Parathyroid adenoma (tissue), 2 donors: Measurements from ENCODE around the gene SYTL2.
"Not testable (repeated sequence)": the region's sequence is repeated elsewhere in the genome, so short reads cannot be mapped to it uniquely, and the experiment has no call there.

Source experiments
- H2AFZ ChIP-seq: fragments of 300-600 bp; sonication (generic); one replicate; pipeline ENCODE4 v1.7.0; 2017; ENCODE audit warnings: antibody characterized with exemption, mild to moderate bottlenecking
- H3K27ac ChIP-seq: fragments of 300-600 bp; sonication (generic); one replicate; pipeline ENCODE4 v1.7.0; 2017
- H3K27me3 ChIP-seq: fragments of 300-600 bp; sonication (generic); one replicate; pipeline ENCODE4 v1.7.0; 2017; ENCODE audit warnings: low read length; ENCODE audit not compliant: control insufficient read depth, insufficient read depth
- H3K36me3 ChIP-seq: fragments of 300-600 bp; sonication (generic); one replicate; pipeline ENCODE4 v1.7.0; 2017; ENCODE audit warnings: low read length; ENCODE audit not compliant: control insufficient read depth, insufficient read depth
- H3K4me1 ChIP-seq: fragments of 300-600 bp; sonication (generic); one replicate; pipeline ENCODE4 v1.7.0; 2017; ENCODE audit warnings: control low read depth
- H3K4me2 ChIP-seq: fragments of 300-600 bp; sonication (generic); one replicate; pipeline ENCODE4 v1.7.0; 2017; ENCODE audit warnings: low read length
- H3K4me3 ChIP-seq: fragments of 300-600 bp; sonication (generic); one replicate; pipeline ENCODE4 v1.7.0; 2017; ENCODE audit warnings: low read depth, low read length
- H3K79me2 ChIP-seq: fragments of 300-600 bp; sonication (generic); one replicate; pipeline ENCODE4 v1.7.0; 2017; ENCODE audit warnings: control low read depth
- H3K9ac ChIP-seq: fragments of 300-600 bp; sonication (generic); one replicate; pipeline ENCODE4 v1.7.0; 2017; ENCODE audit warnings: mild to moderate bottlenecking
- H3K9me3 ChIP-seq: fragments of 300-600 bp; sonication (generic); one replicate; pipeline ENCODE4 v1.7.0; 2017; ENCODE audit warnings: low read length; ENCODE audit not compliant: control insufficient read depth
- CTCF ChIP-seq: fragments of 300-600 bp; sonication (generic); IDR thresholded peaks from one replicate; pipeline ENCODE4 v1.7.0; 2017; ENCODE audit warnings: antibody characterized with exemption, mild to moderate bottlenecking
- donor health status: primary hyperparathyroidism.

The SYTL2 gene

GRCh38 chr11:85680897-85681296, 130.0 kb downstream of the SYTL2 start:
- Histone ChIP-seq H3K27ac (no peak overlapping the region), H3K36me3 (no peaks in the 10 kb centered on the region), H3K9me3 (no peaks in the 10 kb centered on the region), H3K9ac (no peak overlapping the region), H2AFZ (no peak overlapping the region), H3K4me3 (no peak overlapping the region), H3K27me3 (no peaks in the 10 kb centered on the region), H3K79me2 (no peaks in the 10 kb centered on the region), H3K4me1 (no peaks in the 10 kb centered on the region), H3K4me2 (no peak overlapping the region)
- TF ChIP-seq CTCF: no peak

- H3K4me3 ChIP-seq: no peak overlapping the region
- H3K27me3 ChIP-seq: no peaks in the 10 kb centered on the region
- no peak overlapping the region for H3K4me2 ChIP-seq
- no peak overlapping the region for H3K27ac ChIP-seq
- no peaks in the 10 kb centered on the region for H3K36me3 ChIP-seq
- H2AFZ ChIP-seq: no peak overlapping the region
- no peaks in the 10 kb centered on the region for H3K9me3 ChIP-seq
- no peak for TF ChIP-seq CTCF
- no peaks in the 10 kb centered on the region for H3K79me2 ChIP-seq
- no peaks in the 10 kb centered on the region for H3K4me1 ChIP-seq
- no peak overlapping the region for H3K9ac ChIP-seq
These were observed 131.4 kb downstream of the SYTL2 start for GRCh38 chr11:85679576-85679975.

GRCh38 chr11:85673393-85673792, 137.5 kb downstream of the SYTL2 start:
- H3K4me2 ChIP-seq: no peak overlapping the region
- no peak overlapping the region for H2AFZ ChIP-seq
- H3K79me2 ChIP-seq: no peaks in the 10 kb centered on the region
- H3K36me3 ChIP-seq: no peaks in the 10 kb centered on the region
- H3K27ac ChIP-seq: no peak overlapping the region
- H3K4me1 ChIP-seq: no peaks in the 10 kb centered on the region
- H3K27me3 ChIP-seq: no peaks in the 10 kb centered on the region
- TF ChIP-seq CTCF: no peak
- H3K4me3 ChIP-seq: no peak overlapping the region
- H3K9me3 ChIP-seq: no peaks in the 10 kb centered on the region
- no peak overlapping the region for H3K9ac ChIP-seq

GRCh38 chr11:85672105-85672902, 138.6 kb downstream of the SYTL2 start:
- no peaks in the 10 kb centered on the region for H3K27me3 ChIP-seq

GRCh38 chr11:85670949-85671663, 139.8 kb downstream of the SYTL2 start:
- H3K9me3 ChIP-seq, H3K9ac ChIP-seq, H2AFZ ChIP-seq, H3K79me2 ChIP-seq, H3K27ac ChIP-seq, H3K4me1 ChIP-seq, H3K4me2 ChIP-seq, H3K27me3 ChIP-seq, H3K36me3 ChIP-seq, H3K4me3 ChIP-seq: not testable (repeated sequence)

More at GRCh38 chr11:85672105-85672902, 138.6 kb downstream of the SYTL2 start:
- Histone ChIP-seq H3K4me2 (no peak overlapping the region), H2AFZ (no peak overlapping the region), H3K9ac (no peak overlapping the region), H3K79me2 (no peaks in the 10 kb centered on the region), H3K4me3 (no peak overlapping the region), H3K27ac (no peak overlapping the region), H3K36me3 (no peaks in the 10 kb centered on the region), H3K9me3 (no peaks in the 10 kb centered on the region), H3K4me1 (no peaks in the 10 kb centered on the region)
- TF ChIP-seq CTCF: no peak
